H1 (cell line): ENCODE data around the gene EPB41L2. TPM values are rescaled to one million over a fixed set of nuclear protein-coding genes. Genes with fewer than 3 reads are reported as not detected.

Experiments
- NANOG ChIP-seq: IDR thresholded peaks from 2 replicates; pipeline ENCODE4 v1.6.1; 2011; ENCODE audit warnings: low read length, low read depth, mild to moderate bottlenecking, inconsistent platforms; ENCODE audit not compliant: insufficient read depth, poor library complexity, severe bottlenecking
- ZNF274 ChIP-seq: IDR thresholded peaks from 2 replicates; pipeline ENCODE4 v1.7.0; 2012; ENCODE audit warnings: low read length, borderline replicate concordance; ENCODE audit errors: extremely low read depth
- polyA plus RNA-seq, 7 experiments: library from polyadenylated mRNA; depleted of rRNA in 3 of 7; stranded (reverse) in 5 of 7; unstranded in 2 of 7; fragments of >200 nt in 5 of 7; fragments of 200-250 nt in 2 of 7; gene quantifications; 1 replicate in 5 of 7; 2 replicates in 1 of 7; 4 replicates in 1 of 7; pipeline versions ENCODE4 v1.2.1 to v1.2.3, GENCODE V29; 2011 to 2013; ENCODE audit warnings: missing spikeins in 2 of 7, mixed read lengths in 2 of 7
- total RNA-seq: library from RNA; stranded (reverse); fragmentation: NEBNext Ultra II Directional; extraction: Animal tissue kit (Norgen Biotek cat#: 25700); gene quantifications from 2 replicates; pipeline ENCODE4 v1.2.1, GENCODE V29; 2021
- TF ChIP-seq, protein P1 (sequence below): fragments of 300-600 bp; sonication (generic); IDR thresholded peaks from 2 replicates; pipeline ENCODE4 v1.7.1; 2012; ENCODE audit warnings: low read length, moderate library complexity, mild to moderate bottlenecking, inconsistent platforms; ENCODE audit not compliant: insufficient replicate concordance
- TF ChIP-seq, protein P2 (sequence below): IDR thresholded peaks from 2 replicates; pipeline ENCODE4 v1.6.1; 2011; ENCODE audit warnings: low read length, improper control_type of control experiment

Gene EPB41L2
- total and polyA plus RNA-seq, 2 of the 8 experiments (the other 6 are each of a cell fraction or from before 2014, with no cell fraction given) = 22.5 to 123 TPM

DNA sequence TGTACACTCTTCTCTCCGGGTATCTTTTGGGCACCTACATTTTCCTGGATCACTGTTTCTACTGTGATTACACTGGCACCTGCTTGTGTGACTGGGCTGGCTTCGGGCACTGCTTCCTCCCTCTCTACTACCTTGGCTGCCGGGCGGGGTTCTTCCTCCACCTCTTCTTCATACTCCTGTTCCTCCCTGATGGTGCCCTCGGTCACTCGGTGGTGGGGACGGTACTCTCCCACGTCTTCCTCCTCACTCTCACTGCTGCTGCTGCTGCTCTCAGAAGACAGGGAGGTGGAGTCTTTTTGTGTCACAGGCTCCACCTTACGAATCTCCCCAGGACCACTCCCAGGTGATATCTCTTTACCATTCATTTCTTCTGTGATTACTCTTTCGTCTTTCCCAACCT, 193.4 kb downstream of the EPB41L2 start (continued):
- TF ChIP-seq, protein P1, sequence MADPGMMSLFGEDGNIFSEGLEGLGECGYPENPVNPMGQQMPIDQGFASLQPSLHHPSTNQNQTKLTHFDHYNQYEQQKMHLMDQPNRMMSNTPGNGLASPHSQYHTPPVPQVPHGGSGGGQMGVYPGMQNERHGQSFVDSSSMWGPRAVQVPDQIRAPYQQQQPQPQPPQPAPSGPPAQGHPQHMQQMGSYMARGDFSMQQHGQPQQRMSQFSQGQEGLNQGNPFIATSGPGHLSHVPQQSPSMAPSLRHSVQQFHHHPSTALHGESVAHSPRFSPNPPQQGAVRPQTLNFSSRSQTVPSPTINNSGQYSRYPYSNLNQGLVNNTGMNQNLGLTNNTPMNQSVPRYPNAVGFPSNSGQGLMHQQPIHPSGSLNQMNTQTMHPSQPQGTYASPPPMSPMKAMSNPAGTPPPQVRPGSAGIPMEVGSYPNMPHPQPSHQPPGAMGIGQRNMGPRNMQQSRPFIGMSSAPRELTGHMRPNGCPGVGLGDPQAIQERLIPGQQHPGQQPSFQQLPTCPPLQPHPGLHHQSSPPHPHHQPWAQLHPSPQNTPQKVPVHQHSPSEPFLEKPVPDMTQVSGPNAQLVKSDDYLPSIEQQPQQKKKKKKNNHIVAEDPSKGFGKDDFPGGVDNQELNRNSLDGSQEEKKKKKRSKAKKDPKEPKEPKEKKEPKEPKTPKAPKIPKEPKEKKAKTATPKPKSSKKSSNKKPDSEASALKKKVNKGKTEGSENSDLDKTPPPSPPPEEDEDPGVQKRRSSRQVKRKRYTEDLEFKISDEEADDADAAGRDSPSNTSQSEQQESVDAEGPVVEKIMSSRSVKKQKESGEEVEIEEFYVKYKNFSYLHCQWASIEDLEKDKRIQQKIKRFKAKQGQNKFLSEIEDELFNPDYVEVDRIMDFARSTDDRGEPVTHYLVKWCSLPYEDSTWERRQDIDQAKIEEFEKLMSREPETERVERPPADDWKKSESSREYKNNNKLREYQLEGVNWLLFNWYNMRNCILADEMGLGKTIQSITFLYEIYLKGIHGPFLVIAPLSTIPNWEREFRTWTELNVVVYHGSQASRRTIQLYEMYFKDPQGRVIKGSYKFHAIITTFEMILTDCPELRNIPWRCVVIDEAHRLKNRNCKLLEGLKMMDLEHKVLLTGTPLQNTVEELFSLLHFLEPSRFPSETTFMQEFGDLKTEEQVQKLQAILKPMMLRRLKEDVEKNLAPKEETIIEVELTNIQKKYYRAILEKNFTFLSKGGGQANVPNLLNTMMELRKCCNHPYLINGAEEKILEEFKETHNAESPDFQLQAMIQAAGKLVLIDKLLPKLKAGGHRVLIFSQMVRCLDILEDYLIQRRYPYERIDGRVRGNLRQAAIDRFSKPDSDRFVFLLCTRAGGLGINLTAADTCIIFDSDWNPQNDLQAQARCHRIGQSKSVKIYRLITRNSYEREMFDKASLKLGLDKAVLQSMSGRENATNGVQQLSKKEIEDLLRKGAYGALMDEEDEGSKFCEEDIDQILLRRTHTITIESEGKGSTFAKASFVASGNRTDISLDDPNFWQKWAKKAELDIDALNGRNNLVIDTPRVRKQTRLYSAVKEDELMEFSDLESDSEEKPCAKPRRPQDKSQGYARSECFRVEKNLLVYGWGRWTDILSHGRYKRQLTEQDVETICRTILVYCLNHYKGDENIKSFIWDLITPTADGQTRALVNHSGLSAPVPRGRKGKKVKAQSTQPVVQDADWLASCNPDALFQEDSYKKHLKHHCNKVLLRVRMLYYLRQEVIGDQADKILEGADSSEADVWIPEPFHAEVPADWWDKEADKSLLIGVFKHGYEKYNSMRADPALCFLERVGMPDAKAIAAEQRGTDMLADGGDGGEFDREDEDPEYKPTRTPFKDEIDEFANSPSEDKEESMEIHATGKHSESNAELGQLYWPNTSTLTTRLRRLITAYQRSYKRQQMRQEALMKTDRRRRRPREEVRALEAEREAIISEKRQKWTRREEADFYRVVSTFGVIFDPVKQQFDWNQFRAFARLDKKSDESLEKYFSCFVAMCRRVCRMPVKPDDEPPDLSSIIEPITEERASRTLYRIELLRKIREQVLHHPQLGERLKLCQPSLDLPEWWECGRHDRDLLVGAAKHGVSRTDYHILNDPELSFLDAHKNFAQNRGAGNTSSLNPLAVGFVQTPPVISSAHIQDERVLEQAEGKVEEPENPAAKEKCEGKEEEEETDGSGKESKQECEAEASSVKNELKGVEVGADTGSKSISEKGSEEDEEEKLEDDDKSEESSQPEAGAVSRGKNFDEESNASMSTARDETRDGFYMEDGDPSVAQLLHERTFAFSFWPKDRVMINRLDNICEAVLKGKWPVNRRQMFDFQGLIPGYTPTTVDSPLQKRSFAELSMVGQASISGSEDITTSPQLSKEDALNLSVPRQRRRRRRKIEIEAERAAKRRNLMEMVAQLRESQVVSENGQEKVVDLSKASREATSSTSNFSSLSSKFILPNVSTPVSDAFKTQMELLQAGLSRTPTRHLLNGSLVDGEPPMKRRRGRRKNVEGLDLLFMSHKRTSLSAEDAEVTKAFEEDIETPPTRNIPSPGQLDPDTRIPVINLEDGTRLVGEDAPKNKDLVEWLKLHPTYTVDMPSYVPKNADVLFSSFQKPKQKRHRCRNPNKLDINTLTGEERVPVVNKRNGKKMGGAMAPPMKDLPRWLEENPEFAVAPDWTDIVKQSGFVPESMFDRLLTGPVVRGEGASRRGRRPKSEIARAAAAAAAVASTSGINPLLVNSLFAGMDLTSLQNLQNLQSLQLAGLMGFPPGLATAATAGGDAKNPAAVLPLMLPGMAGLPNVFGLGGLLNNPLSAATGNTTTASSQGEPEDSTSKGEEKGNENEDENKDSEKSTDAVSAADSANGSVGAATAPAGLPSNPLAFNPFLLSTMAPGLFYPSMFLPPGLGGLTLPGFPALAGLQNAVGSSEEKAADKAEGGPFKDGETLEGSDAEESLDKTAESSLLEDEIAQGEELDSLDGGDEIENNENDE = no peak
- TF ChIP-seq, protein P2, sequence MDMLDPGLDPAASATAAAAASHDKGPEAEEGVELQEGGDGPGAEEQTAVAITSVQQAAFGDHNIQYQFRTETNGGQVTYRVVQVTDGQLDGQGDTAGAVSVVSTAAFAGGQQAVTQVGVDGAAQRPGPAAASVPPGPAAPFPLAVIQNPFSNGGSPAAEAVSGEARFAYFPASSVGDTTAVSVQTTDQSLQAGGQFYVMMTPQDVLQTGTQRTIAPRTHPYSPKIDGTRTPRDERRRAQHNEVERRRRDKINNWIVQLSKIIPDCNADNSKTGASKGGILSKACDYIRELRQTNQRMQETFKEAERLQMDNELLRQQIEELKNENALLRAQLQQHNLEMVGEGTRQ = no peak
- TF ChIP-seq ZNF274 (no peak), NANOG (no peak)
